CD1c-positive myeloid dendritic cell (primary cell): Measurements from ENCODE around the gene ZSWIM8.
"Not testable (repeated sequence)": the region's sequence is repeated elsewhere in the genome, so short reads cannot be mapped to it uniquely, and the experiment has no call there.

Source experiments
- DNase-seq: peaks from one replicate; pipeline ENCODE4 v3.0.0-alpha.2; 2016; ENCODE audit errors: extremely low spot score

The ZSWIM8 gene

DNA sequence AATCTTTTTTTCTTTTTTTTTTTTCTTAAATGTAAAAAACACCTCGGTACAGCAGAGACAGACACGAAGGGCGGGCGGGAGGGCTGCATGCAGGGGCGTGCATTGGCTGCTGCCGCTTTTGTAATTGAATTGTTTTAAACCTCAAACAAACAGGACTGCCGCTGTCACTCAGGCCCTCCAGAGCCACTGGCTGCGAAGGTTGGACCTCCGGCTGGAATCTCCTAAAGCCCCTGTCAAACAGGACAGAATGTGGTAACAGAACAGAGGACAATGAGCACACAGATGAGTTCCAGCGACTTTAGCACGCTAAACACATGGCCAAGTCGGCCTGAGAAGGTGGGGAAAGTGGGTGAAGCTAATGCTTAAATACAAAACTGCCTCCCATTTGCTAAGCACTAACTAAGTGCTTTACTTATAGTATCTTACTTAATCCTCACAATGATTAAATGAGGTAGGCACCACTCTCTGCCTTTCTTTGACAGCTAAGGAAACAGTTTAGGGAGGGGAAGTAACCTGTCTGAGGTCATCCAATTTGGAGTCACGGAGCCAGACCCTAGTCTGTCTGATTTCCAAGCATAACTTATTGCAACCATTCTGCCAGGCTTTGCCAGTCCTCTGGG, 29.0 kb downstream of the ZSWIM8 start:
- no peak for DNase-seq

DNA sequence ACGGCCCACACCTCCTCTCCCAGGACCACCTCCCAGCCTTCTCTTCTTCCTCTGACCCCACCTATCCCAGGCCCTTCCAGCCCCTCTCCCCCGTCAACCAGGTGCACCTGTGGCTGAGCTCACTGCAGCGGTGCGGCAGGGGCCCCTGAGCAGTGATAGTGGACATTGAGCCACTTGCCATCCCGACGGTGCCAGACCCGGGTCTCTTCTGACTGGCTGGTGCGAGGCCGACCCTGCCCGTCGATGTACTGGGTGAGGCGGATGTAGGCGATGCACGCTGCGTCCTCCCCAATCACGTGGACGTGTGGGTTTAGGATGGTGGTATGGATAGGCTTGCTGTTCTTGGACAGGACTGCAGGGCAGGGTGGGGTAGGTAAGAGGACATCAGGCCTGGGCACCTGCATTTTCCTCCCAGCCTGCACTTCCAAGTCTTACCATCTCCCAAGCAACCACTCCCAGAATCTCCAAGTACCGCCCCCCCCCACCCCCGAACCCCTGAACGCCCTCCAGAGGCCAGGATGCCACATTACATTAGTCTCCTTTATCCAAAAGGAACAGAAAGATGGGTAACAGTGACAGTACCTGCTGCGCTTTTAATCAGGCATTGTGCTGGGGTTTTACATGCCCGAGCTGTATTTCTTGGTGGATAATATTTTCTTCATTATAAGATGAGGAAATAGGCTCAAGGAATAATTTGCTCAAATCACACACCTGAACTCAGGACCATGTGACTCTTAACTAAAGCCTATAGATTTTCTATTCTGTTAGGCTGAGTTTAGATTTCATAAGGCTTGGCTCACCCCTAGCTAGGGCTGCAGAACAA, 29.7 kb downstream of the ZSWIM8 start:
- peak; percentile 26 for DNase-seq

- DNase-seq = no peak
Measured at GRCh38 chr10:73815719-73816030, 30.3 kb downstream of the ZSWIM8 start.

GRCh38 chr10:73816917-73817729, 31.7 kb downstream of the ZSWIM8 start:
- no peak for DNase-seq

- DNase-seq = no peak
Measured at GRCh38 chr10:73817826-73818225, 32.4 kb downstream of the ZSWIM8 start.

DNA sequence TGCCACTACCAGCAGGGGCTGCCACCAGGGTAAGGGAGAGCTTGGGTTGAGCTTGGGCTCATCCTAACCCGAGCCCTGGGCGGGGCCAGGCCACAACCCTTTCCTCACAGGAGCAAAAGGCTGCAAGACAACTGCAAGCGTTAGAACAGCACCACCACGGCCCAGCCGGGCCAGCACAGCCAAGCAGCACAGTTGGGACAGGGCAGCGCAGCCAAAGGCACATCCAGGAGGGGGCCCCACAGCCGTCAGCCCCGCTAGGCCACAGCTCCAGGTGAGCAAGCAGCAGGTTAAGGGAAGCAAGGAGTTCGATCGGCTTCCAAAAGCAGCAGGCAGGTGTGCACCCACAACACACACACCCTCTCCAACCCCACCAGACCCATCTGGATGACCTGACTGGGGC, 33.0 kb downstream of the ZSWIM8 start:
- DNase-seq = no peak

DNA sequence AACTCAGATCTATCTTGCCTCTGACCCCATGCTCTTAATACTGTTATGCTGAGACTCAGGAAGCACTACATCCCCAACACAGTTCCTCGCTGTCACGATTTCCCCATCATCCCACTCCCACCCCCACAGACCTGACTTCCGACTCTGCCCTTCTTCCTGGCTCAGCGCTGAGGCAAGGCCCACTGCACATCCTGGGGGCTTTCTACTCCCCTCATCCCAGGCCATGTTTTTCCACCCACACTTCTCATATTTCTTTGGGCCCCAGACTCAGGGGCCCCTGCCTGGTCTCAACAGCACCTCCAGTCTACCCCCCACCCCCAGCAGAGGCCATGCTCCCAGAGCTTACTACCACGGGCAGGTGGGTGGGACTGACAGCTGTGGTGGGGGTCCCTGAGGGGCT, 33.7 kb downstream of the ZSWIM8 start:
- peak; percentile 63 for DNase-seq

GRCh38 chr10:73819513-73820093, 34.2 kb downstream of the ZSWIM8 start:
- DNase-seq = no peak

DNA sequence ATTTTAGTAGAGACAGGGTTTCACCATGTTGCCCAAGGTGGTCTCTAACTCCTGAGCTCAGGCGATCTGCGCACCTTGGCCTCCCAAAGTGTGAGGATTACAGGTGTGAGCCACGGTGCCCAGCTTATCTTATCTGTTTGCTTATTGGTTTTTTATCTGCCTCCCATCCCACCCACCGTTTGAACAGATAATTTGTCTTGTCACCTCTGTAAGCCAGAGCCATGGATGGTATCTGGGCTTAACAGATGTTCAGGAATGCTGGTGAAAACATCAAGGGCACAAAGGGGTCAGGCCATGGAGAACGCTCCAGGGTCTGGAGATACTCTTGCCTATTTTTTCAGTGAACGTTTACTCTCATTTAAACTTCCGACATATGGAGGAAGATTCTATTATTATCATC, 38.0 kb downstream of the ZSWIM8 start:
- DNase-seq = no peak

DNA sequence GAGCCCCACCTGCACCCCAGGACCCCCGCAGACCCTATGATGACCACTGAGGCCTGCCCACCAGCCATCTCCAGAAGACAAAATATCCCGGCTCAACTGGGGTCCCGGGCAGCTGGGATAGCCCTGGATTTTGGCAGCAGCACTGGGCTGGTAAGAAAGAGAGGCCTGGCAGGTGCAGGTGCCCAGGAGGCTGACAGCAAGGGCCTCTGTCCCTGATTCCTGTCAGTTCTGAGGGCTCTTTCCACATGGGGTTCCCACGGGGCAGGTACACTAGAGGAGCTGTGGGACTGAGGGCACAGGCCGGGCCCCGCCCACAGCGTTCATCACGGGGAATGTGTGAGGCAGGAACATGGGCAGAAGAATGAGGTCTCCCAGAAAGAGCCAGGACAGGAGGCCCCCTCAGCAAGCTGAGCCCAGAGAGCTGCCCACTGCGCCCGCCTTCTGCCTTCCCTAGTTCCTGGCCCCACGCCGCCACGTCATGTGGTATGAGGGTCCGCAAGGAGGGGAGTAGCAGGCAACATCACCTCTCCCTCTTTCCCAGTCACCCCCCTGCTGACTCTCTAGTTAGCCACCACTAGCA, 38.8 kb downstream of the ZSWIM8 start:
- DNase-seq = no peak

DNA sequence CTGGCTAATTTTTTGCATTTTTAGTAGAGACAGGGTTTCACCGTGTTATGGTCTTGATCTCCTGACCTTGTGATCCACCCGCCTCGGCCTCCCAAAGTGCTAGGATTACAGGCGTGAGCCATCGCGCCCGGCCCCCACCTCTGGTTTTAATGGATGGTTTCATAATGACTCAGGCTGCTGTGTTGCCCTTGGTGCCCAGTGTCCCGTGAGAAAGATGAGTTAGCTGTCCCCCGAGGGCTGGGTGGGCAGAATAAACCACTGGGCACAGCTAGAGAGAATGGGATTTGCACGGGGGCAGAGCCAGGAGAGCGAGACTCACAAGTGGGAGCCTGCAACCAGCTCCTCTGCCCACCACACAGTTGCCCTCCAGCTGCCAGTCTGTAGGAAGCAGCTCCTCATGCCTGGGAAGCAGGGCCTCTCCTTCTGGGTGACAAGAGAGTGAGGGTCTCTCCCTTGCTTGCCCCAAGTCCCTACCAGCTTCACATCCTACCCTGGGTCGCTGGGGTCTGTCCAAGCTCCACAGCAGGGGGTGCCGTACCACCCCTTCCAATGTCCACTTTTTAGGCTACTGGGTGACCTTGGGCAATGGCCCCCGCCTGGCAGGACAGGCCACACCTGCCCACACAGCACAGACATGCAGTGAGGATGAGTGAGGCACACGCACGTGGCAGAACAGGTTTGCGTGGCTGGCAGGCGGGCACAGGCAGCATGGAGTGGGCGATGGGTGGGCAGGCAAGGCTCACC, 42.1 kb downstream of the ZSWIM8 start:
- no peak for DNase-seq

DNA sequence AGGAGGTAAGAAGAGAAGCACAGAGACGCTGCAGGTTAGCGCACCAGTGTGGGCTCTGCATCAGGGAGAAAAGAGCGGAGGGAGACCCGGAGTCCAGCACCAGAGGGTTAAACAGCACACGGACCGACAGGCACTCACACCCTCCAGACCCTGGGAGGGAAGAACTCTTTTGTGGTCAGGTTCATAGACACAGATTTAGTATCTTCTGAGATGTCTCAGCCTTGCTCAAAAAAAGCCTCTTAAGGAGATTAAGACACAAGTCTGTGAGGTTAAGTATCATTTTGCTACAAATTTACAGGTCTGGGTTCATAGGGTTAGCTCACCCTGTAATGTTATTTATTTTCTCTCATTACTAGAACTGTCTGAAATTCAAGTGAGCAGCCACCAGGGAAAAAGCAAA, 42.8 kb downstream of the ZSWIM8 start:
- DNase-seq = no peak

DNA sequence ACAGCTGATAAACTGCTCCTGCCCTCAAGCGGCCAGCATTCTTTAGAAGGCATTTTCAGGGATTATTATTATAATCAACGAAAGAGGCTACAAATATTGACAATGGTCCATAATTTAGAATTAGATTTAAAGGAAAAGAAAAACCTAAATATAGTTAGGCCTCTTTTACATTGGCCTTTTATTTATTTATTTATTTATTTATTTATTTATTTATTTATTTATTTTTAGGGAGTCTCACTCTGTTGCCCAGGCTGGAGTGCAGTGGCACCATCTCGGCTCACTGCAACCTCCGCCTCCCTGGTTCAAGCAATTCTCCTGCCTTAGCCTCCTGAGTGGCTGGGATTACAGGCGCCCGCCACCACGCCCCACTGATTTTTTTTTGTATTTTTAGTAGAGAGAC, 43.7 kb downstream of the ZSWIM8 start:
- not testable (repeated sequence) for DNase-seq

DNA sequence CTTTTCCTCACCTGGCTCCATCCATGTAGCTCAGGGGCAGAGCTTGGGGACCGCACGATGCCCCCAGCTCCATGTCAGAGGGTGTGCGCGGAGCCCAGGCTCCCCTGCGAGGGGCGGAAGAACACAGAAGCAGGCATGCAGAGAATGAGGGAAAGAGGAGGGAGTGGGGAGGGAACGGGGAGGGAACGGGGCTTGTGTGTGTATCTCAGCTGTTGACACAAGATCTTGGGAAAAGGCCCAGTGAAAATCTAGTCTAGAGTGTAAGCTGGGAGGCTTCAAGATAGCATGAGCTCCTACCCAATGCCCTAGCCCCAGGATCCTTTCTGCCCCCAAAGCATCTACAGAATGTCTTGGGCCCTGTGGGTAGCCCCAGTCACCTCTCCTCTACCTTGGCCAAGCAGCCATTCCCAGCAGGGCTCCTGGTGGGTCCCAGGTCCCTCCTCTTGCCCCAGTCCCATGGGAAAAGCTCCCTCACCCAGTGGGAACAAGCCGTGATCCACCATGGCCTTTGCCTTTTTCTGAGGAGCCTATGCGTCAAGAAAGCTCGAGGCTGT, 51.1 kb downstream of the ZSWIM8 start:
- DNase-seq = no peak

- no peak for DNase-seq
Measured at GRCh38 chr10:73837072-73837471, 51.7 kb downstream of the ZSWIM8 start.

DNA sequence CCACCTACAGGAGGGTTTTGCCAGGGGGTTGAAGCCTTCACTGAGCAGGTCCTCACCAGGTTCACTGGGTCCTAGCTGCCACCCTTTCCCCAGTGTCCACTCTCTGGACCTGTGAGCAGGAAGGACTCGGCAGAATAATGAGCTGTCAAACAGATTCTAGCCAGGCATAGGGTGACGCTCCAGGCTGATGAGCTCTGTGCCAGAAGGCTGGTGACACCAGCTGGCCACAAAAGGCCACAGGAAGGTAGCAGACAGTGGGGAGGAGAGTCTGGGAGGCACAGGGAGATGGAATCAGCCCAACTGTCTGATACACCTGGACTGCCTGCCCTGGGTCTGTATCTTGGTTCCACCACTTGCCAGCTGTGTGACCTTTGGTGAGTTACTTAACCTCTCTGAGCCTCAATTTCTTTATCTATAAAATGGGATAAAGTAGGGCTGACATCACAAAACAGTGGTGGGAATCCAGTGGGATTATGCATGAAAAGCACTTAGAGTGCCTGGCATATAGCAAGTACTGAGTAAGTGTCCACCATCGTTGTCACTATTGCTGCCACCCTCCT, 52.7 kb downstream of the ZSWIM8 start:
- no peak for DNase-seq

- no peak for DNase-seq
Measured at GRCh38 chr10:73838827-73839226, 53.4 kb downstream of the ZSWIM8 start.

GRCh38 chr10:73839276-73839966, 54.0 kb downstream of the ZSWIM8 start:
- DNase-seq = no peak

DNA sequence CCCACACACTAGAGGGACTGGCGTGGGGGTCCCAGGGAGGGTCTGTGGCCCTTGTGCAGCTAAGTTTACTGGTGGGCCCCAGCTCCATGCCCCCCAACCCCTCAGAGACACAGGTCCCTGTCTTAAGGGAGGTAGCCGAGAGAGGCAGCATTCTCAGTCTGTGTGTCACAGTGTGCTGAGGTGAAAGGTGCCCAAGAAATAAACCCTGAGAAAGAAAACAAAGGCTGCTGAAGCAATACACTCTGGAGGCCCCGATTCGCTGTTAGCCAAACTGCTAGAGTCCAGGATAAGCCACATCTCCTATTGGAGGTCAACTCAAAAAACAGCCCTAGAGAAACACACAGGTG, 54.6 kb downstream of the ZSWIM8 start:
- no peak for DNase-seq

DNA sequence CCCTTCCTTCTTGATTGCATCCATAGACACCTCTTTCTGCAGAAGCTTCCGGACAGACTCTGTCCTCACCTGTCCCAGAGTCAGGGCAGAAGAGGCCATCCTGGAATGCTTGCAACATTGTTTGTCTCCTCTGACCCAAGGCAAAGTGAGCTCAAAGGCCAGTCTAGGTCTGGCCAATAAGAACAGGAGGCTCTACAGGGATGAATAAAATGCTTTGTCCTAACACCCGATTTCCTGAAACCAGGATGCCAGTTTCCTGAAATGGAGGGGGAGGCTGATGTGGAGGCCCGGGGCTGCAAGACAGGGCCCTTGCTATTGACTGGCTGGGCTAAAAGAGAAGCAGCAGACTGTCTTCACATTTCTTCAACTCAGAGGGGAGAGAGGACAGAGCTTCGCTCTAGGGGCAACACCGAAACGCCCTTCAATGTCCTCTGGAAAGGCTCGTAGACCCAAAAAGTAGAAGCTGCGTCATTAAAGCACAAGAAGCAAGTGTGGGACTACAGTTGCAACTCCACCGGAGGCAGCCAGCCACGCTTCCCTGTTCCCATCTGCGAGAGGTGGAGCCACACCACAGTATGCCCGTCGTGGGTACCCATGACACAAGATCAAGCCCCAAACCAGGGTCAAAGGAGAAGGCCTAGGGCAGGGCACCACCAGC, 55.1 kb downstream of the ZSWIM8 start:
- no peak for DNase-seq
